ENCODE data around the gene HS3ST3A1.

HS3ST3A1 gene

GRCh38 chr17:13601776-13602551, at the start of gene HS3ST3A1:
HS3ST3A1 (minus strand) TSS chr17:13601929; CDS start chr17:13601129, 800 bp downstream.
- Mint-ChIP-seq H3K4me3 (peak within 1 kb of the TSS; percentile 47), H3K27me3 (peaks cover 69% of the 10 kb centered on the region), H3K9me3 (no peaks in the 10 kb centered on the region), H3K4me1 (peaks cover 11% of the 10 kb centered on the region), H3K27ac (no peak within 1 kb of the TSS), H3K36me3 (no peaks in the 10 kb centered on the region)
- ATAC-seq = peak; percentile 27

DNA sequence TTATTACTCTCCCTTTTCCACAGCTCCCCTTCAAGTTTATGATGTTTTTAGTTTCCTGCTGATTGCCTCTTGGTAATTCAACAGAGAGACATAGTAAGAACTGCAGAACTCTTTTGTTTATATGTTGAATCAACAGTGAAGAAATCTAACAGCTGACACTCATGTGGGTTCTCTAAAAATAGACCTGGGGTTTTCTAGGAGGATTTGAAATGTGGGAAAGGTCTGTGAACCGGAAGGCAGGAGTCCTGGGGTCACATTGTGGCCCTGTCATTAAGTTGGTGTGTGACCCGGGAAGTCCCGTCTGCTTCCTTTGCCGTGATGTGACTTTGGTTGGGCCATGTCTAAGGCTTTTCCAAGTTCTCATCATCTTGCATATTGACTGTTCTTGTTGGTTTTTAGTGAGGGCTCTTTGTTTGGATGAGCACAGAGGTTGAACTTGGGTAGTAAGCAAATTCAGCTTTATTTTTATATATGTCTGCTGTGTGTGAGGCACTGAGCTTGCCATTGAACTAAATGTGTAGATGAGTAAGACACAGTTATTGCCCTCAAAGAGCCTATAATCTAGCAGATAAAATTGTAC, 48.5 kb upstream of the HS3ST3A1 start:
- Mint-ChIP-seq H3K4me3 (no peak overlapping the region), H3K27ac (no peak overlapping the region), H3K4me1 (no peaks in the 10 kb centered on the region)

DNA sequence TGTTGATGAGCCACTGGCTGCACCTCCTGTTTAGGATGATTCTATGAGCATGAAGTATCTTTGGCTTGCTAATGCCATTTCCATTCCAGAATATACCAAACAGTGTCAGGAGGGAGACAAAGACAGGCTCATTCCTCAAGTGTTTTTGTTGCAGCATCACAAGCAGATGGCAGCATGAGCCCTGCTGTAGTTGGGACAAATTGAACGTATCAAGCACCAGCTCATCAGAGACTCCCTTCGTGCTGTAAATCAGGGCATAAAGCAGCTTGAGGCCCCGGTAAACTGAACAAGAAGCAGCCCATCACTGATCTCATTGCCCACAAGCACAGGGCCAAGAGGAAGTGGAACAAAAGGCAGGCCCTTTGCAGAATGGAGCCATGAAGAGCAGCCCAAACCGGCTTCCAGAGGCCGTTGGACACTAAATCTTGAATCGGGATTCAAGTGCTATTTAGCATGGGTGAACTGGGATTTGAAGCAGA, 45.9 kb upstream of the HS3ST3A1 start:
- Mint-ChIP-seq H3K27me3 (peaks cover 9% of the 10 kb centered on the region), H3K27ac (no peak overlapping the region), H3K36me3 (no peaks in the 10 kb centered on the region), H3K4me1 (no peaks in the 10 kb centered on the region), H3K4me3 (no peak overlapping the region), H3K9me3 (no peaks in the 10 kb centered on the region)
- no peak for ATAC-seq

More for the DNA sequence above, 48.5 kb upstream of the HS3ST3A1 start:
- no peaks in the 10 kb centered on the region for H3K27me3 Mint-ChIP-seq
- ATAC-seq = no peak
- H3K36me3 Mint-ChIP-seq = no peaks in the 10 kb centered on the region
- no peaks in the 10 kb centered on the region for H3K9me3 Mint-ChIP-seq

GRCh38 chr17:13646969-13647542, 45.3 kb upstream of the HS3ST3A1 start:
- Mint-ChIP-seq H3K4me3 (no peak overlapping the region), H3K9me3 (no peaks in the 10 kb centered on the region), H3K4me1 (no peaks in the 10 kb centered on the region), H3K36me3 (no peaks in the 10 kb centered on the region), H3K27ac (no peak overlapping the region), H3K27me3 (peaks cover 9% of the 10 kb centered on the region)
- ATAC-seq = no peak

DNA sequence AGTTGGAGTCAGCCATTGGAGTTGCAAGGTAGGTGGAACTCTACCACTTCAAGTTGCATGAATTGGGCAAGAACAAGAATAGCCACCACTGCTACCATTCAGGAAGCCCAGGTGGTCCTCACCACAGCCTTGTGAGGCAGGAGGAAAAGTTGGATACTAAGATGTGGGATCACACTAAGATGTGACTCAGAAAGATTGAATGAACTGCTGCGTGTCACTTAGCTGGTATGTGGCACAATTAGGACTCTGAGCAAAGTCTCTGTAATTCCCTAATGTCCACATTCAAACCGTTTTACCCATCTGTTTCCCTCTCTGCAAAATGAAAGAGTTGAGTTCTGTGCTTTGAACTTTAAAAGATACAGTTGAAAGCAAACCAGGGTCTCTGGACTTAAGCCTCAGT, 44.7 kb upstream of the HS3ST3A1 start:
- no peaks in the 10 kb centered on the region for H3K9me3 Mint-ChIP-seq
- no peak overlapping the region for H3K27ac Mint-ChIP-seq
- no peaks in the 10 kb centered on the region for H3K4me1 Mint-ChIP-seq
- no peak overlapping the region for H3K4me3 Mint-ChIP-seq
- no peaks in the 10 kb centered on the region for H3K36me3 Mint-ChIP-seq
- H3K27me3 Mint-ChIP-seq = peaks cover 9% of the 10 kb centered on the region
- no peak for ATAC-seq

DNA sequence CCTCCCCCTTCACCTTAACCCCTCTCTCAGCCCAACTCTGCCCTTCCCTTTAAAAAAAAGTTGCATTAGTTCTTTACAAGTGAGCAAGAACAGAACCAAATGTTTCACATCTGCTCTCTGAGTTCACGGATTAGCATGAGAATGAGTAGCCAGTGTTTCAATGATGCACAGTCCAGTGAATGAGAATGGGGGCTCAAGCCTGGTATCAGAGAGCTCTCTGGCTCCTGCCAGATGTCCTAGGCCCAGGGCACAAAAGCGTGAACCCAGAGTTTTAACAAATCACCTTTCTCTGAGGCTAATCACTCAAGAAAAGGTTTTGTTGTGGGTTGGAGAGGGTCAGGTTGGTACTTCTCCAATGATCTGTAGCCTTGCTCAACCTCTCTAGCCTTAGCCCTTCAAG, 41.5 kb upstream of the HS3ST3A1 start:
- Mint-ChIP-seq H3K36me3 (no peaks in the 10 kb centered on the region), H3K4me1 (no peaks in the 10 kb centered on the region), H3K9me3 (no peaks in the 10 kb centered on the region), H3K27ac (no peak overlapping the region), H3K27me3 (peaks cover 9% of the 10 kb centered on the region), H3K4me3 (no peak overlapping the region)
- ATAC-seq = no peak

GRCh38 chr17:13642188-13642587, 40.5 kb upstream of the HS3ST3A1 start:
- no peak overlapping the region for H3K4me3 Mint-ChIP-seq
- H3K27ac Mint-ChIP-seq = no peak overlapping the region
- no peaks in the 10 kb centered on the region for H3K36me3 Mint-ChIP-seq
- no peaks in the 10 kb centered on the region for H3K4me1 Mint-ChIP-seq
- no peaks in the 10 kb centered on the region for H3K9me3 Mint-ChIP-seq
- H3K27me3 Mint-ChIP-seq = peaks cover 9% of the 10 kb centered on the region
- no peak for ATAC-seq

DNA sequence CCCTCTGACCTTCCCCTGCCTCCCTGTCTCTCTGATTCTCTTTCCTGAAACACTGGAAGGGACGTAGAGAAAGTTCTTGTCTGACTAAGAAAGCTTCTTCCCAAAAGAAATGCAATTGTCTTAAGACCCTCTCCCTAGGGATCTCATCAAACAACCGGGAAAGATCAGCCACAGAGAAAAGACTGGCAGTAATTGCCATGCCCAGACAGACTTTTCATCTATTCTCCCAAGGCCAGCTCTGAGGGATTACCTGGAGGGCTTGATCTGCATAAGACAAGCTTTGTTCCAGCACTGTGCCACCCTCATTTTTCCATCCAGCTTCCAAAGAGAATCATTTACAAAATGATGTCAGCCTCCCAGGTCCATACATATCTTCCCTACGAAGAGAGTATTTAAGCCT, 38.8 kb upstream of the HS3ST3A1 start:
- Mint-ChIP-seq H3K27ac (no peak overlapping the region), H3K9me3 (no peaks in the 10 kb centered on the region), H3K4me1 (no peaks in the 10 kb centered on the region), H3K4me3 (no peak overlapping the region), H3K27me3 (peaks cover 9% of the 10 kb centered on the region), H3K36me3 (no peaks in the 10 kb centered on the region)
- no peak for ATAC-seq

GRCh38 chr17:13638855-13639458, 37.2 kb upstream of the HS3ST3A1 start:
- no peak overlapping the region for H3K27ac Mint-ChIP-seq
- ATAC-seq = no peak
- no peaks in the 10 kb centered on the region for H3K4me1 Mint-ChIP-seq
- no peak overlapping the region for H3K4me3 Mint-ChIP-seq
- H3K27me3 Mint-ChIP-seq = peaks cover 9% of the 10 kb centered on the region
- H3K9me3 Mint-ChIP-seq = no peaks in the 10 kb centered on the region
- no peaks in the 10 kb centered on the region for H3K36me3 Mint-ChIP-seq

- Mint-ChIP-seq H3K27ac (no peak overlapping the region), H3K4me3 (no peak overlapping the region), H3K4me1 (no peaks in the 10 kb centered on the region), H3K27me3 (no peaks in the 10 kb centered on the region), H3K36me3 (no peaks in the 10 kb centered on the region), H3K9me3 (no peaks in the 10 kb centered on the region)
- ATAC-seq = no peak
Measured at GRCh38 chr17:13636951-13637350, 35.2 kb upstream of the HS3ST3A1 start.

DNA sequence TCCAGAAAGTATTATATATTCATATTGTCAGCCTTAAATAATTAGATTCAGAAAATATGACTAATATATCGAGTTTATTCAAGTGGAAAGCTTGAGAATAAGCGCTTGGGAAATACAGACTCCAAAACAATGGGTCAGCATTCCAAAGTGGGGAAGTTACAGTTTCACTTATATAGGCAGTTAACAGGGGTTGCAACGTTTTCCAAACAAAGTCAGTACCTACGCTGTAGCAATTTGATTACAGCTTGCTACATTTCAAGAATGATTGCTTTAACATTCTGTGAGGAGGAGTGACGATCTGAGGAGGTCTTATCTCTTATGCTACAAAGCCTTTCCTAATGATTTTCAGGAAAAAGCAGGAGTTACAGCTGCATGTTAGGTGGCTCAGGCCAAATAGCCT, 34.2 kb upstream of the HS3ST3A1 start:
- Mint-ChIP-seq H3K27me3 (no peaks in the 10 kb centered on the region), H3K4me1 (no peaks in the 10 kb centered on the region), H3K36me3 (no peaks in the 10 kb centered on the region), H3K9me3 (no peaks in the 10 kb centered on the region), H3K27ac (no peak overlapping the region), H3K4me3 (no peak overlapping the region)
- no peak for ATAC-seq

DNA sequence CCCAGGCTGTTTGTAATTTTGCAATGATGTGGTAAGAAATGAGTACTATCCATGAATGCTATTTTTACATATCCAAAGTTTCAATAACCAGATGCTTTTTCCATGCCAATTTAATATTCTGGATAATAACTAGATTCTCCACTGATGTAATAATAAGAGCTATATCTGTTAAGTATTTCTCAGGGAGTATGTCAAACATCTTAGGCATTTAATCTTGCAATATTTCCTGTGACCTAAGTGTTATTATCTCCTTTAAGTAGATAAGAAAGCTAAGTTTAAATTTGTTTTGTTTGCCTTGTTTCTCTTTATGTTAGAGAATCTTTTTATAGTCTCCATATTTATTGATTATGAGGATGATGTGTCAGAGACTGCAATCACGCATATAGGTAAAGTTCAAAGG, 32.3 kb upstream of the HS3ST3A1 start:
- no peak for ATAC-seq
- Mint-ChIP-seq H3K27ac (no peak overlapping the region), H3K4me3 (no peak overlapping the region), H3K36me3 (no peaks in the 10 kb centered on the region), H3K4me1 (no peaks in the 10 kb centered on the region), H3K27me3 (no peaks in the 10 kb centered on the region), H3K9me3 (no peaks in the 10 kb centered on the region)

DNA sequence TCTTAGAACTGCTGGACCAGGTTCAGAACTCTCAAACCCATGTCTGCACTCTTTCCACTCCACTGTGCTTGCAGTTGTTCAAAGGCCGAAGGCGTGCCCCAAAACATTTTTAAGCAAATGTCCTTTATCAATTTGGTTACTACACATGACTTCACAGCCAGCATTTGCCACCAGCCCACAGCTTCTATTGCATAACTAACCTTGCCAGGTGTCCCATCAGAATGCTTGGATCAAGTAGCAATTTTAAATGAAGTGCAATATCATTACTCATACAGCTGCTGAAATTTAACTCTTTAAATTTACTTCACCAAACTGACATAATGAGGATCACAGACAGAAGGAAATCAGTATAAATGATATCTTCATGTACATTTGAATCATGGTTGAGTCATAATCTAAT, 29.8 kb upstream of the HS3ST3A1 start:
- H3K27me3 Mint-ChIP-seq = no peaks in the 10 kb centered on the region
- no peak overlapping the region for H3K27ac Mint-ChIP-seq
- no peak for ATAC-seq
- H3K9me3 Mint-ChIP-seq = no peaks in the 10 kb centered on the region
- no peak overlapping the region for H3K4me3 Mint-ChIP-seq
- H3K4me1 Mint-ChIP-seq = no peaks in the 10 kb centered on the region
- H3K36me3 Mint-ChIP-seq = no peaks in the 10 kb centered on the region

DNA sequence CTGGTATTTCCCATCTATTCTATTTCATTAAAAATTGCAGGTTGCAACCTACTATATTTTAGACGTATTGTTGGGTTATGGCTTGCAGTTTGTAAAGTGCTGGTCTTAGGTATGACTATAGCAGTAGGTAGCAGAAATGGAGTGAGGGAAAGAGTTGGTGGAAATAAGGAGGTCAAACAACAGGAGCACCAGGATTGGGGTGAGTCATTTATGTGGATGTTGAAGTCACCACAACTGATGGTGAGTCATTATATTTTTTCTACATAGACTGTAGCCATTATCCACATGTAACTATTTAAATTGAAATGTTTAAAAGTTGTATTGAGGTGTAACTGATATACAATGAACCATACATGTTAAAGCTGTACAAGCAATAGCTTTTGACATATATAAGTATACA, 25.0 kb upstream of the HS3ST3A1 start:
- H3K9me3 Mint-ChIP-seq = no peaks in the 10 kb centered on the region
- ATAC-seq = no peak

GRCh38 chr17:13619462-13619861, 17.7 kb upstream of the HS3ST3A1 start:
- ATAC-seq = no peak
- Mint-ChIP-seq H3K36me3 (no peaks in the 10 kb centered on the region), H3K9me3 (peaks cover 3% of the 10 kb centered on the region), H3K27me3 (peaks cover 13% of the 10 kb centered on the region), H3K27ac (no peak overlapping the region), H3K4me1 (no peaks in the 10 kb centered on the region), H3K4me3 (no peak overlapping the region)

More for the DNA sequence above, 25.0 kb upstream of the HS3ST3A1 start:
- Mint-ChIP-seq H3K4me3 (no peak overlapping the region), H3K4me1 (no peaks in the 10 kb centered on the region), H3K36me3 (no peaks in the 10 kb centered on the region), H3K27ac (no peak overlapping the region), H3K27me3 (peaks cover 22% of the 10 kb centered on the region)

Measured in stimulated activated memory B cell treated with anti-CD40 and anti-IgM and Interleukin-4, amounts not matched to agents 10 μg/mL and 1 μg/mL and 100 μg/mL, for 72 hours (primary cell).